ENCODE measurements around the gene LDLRAD4.

LDLRAD4 gene

GRCh38 chr18:13555865-13556264, 337.3 kb downstream of the LDLRAD4 start:
- no peak for DNase-seq

GRCh38 chr18:13556502-13556901, 337.9 kb downstream of the LDLRAD4 start:
- DNase-seq: no peak

DNA sequence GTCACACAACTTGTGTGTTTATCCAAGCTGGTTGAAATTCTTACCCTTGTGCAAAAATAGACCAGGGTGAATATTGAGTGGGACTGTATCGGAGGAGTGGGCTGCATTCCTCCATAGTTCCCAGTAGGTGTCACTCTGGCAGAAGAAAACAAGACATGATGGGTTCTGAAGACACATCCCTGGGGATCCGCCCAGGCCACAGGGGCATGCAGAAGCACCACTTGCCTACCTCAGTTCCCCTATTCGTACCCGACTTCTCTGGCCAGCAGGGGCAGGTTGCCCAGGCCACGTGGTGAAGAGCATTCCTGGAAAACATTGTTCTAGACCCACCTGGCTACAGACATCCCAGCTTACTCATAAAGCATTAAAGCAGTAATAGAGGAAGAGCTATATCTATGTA, 339.6 kb downstream of the LDLRAD4 start:
- peak; percentile 38 for DNase-seq

- no peak for DNase-seq
Measured at GRCh38 chr18:13558790-13559189, 340.2 kb downstream of the LDLRAD4 start.

- DNase-seq: no peak
Measured at GRCh38 chr18:13559754-13560153, 341.2 kb downstream of the LDLRAD4 start.

DNA sequence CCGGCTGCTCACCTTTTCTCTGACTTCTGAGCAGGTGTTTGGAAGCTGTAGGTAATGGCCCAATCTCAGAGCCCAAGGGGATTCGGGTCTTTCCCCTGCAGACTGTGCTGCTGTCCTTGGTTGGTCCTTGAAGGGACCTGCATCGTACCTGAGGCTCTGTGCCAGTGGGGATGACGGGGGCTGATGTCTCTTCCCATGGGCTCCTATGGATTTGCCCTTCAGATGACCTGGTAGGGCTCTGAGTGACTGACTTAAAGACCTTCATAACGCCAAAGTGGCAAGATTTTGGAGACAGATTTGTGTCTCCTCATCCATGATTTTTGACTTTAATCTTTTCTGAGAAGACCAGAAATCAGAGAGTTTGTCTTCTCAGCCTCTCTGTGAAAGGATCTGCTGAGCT, 341.7 kb downstream of the LDLRAD4 start:
- DNase-seq: no peak

GRCh38 chr18:13562494-13563029, 344.0 kb downstream of the LDLRAD4 start:
- no peak for DNase-seq

- DNase-seq: no peak
Measured at GRCh38 chr18:13563390-13563805, 344.8 kb downstream of the LDLRAD4 start.

- DNase-seq: no peak
Measured at GRCh38 chr18:13564579-13564978, 346.0 kb downstream of the LDLRAD4 start.

GRCh38 chr18:13565228-13565627, 346.7 kb downstream of the LDLRAD4 start:
- DNase-seq: no peak

- DNase-seq: peak; percentile 35
Measured at GRCh38 chr18:13566941-13567746, 348.6 kb downstream of the LDLRAD4 start.

GRCh38 chr18:13568443-13569392, 350.2 kb downstream of the LDLRAD4 start:
- DNase-seq: no peak

DNA sequence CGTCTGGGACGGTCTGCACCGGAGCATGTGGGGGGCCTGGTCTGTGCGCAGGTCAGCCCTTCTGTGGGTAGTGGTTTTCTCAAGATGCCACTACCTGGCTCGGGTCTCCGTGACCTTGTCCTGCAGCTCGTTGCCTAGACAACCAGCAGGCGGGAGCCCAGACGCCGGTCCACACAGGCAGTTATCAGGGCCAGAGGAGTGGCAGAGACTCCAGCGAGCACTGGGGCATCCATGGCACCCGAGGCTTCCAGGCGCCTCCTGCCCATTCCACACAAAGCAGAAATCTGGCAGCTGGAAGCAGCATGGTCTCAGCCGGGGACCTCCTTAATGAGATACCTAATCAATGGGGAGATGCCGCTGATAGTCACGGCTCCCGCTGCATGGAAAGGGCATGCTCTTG, 351.7 kb downstream of the LDLRAD4 start:
- DNase-seq: no peak

- DNase-seq: no peak
Measured at GRCh38 chr18:13570856-13571495, 352.4 kb downstream of the LDLRAD4 start.

DNA sequence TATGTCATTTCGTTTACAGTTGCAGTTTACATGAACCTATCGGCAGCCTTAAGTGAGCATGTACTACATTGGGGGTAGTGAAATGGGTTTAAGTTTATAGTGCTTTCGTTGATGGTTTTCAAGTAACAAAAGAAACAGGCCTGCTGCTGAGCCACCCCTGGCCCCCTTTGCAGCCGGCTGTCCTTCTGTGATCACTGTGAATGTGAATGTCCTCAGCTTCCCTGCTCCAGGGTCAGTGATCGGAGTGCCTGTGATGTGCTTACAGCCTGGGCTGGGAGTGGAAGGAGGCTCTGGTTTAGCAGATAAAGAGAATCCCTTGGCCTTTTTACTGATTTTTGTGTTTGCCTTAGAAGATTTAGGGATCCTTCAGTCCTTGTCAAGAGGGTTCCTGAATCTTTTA, 353.6 kb downstream of the LDLRAD4 start:
- no peak for DNase-seq

DNA sequence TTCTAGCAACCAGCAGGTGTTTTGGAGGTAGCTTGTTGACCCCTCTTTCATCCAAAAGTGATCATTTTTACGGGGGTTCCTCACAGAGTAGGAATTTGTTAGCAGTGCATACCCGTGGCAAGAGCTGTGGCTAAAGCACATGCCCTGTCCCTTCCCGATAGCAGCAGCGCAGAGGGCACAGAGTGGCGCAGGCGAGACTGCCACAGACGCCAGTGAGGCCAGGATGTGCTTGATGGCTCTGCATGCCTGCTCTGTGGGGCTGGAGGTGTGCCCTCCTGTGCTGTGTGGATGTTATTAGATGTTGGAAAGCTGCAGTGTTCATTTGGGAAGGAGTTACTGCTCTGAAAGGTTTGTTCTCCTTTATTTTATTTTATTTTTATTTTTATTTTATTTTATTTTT, 354.2 kb downstream of the LDLRAD4 start:
- no peak for DNase-seq

GRCh38 chr18:13573750-13574149, 355.2 kb downstream of the LDLRAD4 start:
- no peak for DNase-seq

DNA sequence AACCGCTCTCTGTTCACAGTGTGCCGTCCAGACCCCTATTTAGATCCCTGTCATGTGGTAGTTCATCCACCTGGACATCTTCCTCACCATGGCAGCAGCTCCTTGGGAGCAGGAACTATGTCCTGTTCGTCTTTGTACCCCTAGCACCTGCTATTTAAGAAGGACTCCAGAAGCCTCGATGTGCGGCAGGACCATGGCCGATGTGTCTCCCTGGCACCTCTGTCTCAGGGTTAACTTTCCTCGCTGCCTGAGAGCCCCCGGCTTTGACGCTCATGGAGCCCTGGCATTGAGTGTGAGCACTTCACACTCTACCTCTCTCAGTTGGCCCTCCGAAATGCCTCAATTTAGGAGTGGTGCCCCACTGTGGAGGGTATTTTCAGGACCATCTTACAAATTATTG, 355.8 kb downstream of the LDLRAD4 start:
- no peak for DNase-seq

DNA sequence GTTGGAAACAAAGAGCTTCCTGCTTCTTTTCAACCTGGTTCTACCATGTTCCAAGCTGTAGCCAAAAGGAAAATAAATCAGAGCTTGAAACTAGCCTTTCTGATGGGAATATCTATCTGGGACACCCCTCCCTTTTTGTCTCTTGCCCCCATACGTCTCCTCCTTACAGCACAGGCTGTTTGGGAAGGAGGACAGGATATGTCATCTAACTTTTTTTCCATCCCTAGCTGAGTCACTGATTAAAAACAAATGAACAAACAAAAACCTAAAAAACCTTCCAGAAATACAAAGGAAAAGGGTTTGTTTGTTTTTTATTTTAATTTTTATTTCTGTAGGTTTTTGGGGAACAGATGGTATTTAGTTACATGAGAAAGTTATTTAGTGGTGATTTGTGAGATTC, 356.2 kb downstream of the LDLRAD4 start:
- no peak for DNase-seq

DNA sequence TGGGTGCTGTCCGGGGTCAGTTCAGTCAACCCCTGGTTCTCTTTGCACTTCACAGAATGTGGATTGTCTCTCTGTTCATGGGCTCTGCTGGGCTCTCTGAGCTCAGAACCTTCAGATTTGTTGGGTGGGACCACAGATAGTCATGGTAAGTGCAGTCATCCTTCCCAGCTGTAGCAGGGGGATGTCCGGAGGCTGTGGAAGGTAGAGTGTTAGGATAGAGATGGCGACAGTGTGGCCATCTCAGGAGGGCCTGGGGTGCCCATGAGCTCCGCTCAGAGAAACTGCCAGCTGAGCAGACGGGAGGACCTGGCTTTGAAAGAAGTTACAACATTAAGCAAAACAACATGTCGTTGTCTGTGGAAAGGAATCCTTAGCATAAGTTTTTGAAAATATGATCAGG, 358.0 kb downstream of the LDLRAD4 start:
- DNase-seq: no peak

DNA sequence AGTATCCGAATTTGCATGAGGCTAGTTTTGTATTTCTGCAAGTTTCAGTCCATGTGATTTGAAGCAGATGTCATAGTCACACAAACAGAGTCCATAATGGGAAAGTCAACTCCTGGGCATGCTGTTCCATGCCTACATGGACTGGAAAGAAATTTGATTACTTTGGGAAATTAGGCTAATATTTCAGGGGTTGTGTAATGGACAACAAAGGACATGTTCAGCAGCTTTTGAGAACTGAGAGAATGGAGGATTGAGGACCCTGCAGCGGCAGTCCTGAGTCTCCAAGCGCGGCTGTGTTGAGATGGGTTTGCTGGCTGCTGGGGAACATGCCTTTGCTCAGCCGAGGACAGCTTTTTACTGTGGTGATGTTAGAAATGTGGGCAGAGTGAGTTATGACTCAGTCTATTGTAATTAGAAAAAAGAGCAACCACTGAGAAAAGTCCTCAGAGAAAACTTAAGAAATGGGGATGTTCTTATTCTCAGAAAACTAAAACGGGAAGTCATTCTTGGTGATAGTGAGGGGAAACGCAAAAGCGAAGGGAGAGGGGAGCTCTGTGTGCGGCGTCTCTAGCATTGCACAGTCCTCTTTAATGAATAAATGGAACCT, 358.6 kb downstream of the LDLRAD4 start:
- no peak for DNase-seq

DNA sequence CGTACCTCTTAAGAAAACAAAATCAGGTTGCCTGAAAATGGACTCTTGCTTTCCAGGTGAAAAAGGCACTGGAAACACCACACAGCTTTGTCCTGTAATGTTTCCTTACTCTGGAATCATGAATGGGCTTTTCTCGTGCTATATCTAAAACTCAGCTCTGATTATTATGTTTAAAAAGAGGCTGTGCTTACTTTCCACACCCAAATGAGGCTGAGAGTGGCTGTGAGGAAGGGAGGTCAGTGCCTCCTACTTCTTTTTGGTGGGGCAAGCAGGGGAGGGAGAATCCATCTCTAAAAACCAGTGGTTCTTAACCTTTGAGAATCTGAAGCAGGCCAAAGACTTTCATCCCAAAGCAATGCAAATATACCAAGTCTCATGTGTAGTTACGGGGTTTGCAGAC, 359.2 kb downstream of the LDLRAD4 start:
- DNase-seq: no peak

Data from right kidney (tissue), 1 donor.